Gastrocnemius medialis (tissue), 4 donors: ENCODE measurements around the gene GALNT17. TPM values are rescaled to one million over a fixed set of nuclear protein-coding genes. Genes with fewer than 3 reads are reported as not detected.

Experiments used
- ATAC-seq, 2 donors: fragments of 150-250 bp; one replicate each; pipeline ENCODE4 v1.9.1; 2016
- DNase-seq, 2 donors: peaks; one replicate each; pipeline ENCODE4 v3.0.0-alpha.2; 2019
- H3K27ac ChIP-seq, 4 donors: fragments of 200-600 bp; sonication (generic); 1 replicate in 1 of 4; 2 replicates in 3 of 4; pipeline ENCODE4 v1.5.1; 2016 to 2018; ENCODE audit warnings: mild to moderate bottlenecking in 2 of 4, moderate library complexity in 1 of 4
- H3K27me3 ChIP-seq, 3 donors: fragments of 200-600 bp; sonication (generic) in 2 of 3; 1 replicate in 1 of 3; 2 replicates in 2 of 3; pipeline versions ENCODE4 v1.5.1 to v1.6.0; 2016 to 2019; ENCODE audit warnings: mild to moderate bottlenecking in 1 of 3, moderate library complexity in 1 of 3
- H3K36me3 ChIP-seq, 2 donors: fragments of 200-600 bp; sonication (generic) in 1 of 2; one replicate each; pipeline ENCODE4 v1.5.1; 2017 to 2018
- H3K4me1 ChIP-seq, 2 donors: fragments of 200-600 bp; sonication (generic) in 1 of 2; one replicate each; pipeline ENCODE4 v1.5.1; 2016 to 2017; ENCODE audit warnings: mild to moderate bottlenecking in 2 of 2
- H3K4me3 ChIP-seq, 4 donors: fragments of 200-600 bp; sonication (generic) in 3 of 4; 1 replicate in 1 of 4; 2 replicates in 3 of 4; pipeline ENCODE4 v1.5.1; 2016 to 2019; ENCODE audit warnings: mild to moderate bottlenecking in 2 of 4
- H3K9me3 ChIP-seq, 3 donors: fragments of 200-600 bp; sonication (generic) in 2 of 3; 1 replicate in 1 of 3; 2 replicates in 2 of 3; pipeline ENCODE4 v1.5.1; 2016 to 2019
- POLR2A ChIP-seq, 2 donors: fragments of 450-650 bp; IDR thresholded peaks; one replicate each; pipeline ENCODE4 v1.6.1; 2017; ENCODE audit warnings: antibody characterized with exemption in 2 of 2, mild to moderate bottlenecking in 2 of 2, moderate library complexity in 2 of 2
- in situ Hi-C, 4 donors: fragments of 200-750 bp; cut with MboI; loops; one replicate each; pipeline versions ENCODE4 v1.15.0 to v1.8.0; 2017; ENCODE audit warnings: low sequenced_read_pairs in 4 of 4
- intact Hi-C: fragments of 100-400 bp; cut with DNase I; formaldehyde crosslinking; loops from one replicate; pipeline ENCODE4 v1.15.1; 2023; ENCODE audit warnings: low total_unique reads
- total RNA-seq, 4 donors: library from RNA; depleted of rRNA; stranded (reverse); fragments of >200 nt; gene quantifications; one replicate each; pipeline versions ENCODE4 v1.1.0 to v1.2.3, GENCODE V29; 2016
- TF ChIP-seq, protein P1 (sequence below), 5 experiments: fragments of 450-650 bp in 3 of 5; fragments of 200-600 bp in 2 of 5; sonication (generic) in 2 of 5; IDR thresholded peaks in 4 of 5; conservative IDR thresholded peaks in 1 of 5; 1 replicate in 4 of 5; 2 replicates in 1 of 5; pipeline ENCODE4 v1.5.1; 2016 to 2019; ENCODE audit warnings: antibody characterized with exemption in 5 of 5, mild to moderate bottlenecking in 3 of 5, moderate library complexity in 3 of 5

Gene GALNT17
- total RNA-seq, 4 donors from 2014 or later: 1.9 to 13.0 (median 12.3) TPM

DNA sequence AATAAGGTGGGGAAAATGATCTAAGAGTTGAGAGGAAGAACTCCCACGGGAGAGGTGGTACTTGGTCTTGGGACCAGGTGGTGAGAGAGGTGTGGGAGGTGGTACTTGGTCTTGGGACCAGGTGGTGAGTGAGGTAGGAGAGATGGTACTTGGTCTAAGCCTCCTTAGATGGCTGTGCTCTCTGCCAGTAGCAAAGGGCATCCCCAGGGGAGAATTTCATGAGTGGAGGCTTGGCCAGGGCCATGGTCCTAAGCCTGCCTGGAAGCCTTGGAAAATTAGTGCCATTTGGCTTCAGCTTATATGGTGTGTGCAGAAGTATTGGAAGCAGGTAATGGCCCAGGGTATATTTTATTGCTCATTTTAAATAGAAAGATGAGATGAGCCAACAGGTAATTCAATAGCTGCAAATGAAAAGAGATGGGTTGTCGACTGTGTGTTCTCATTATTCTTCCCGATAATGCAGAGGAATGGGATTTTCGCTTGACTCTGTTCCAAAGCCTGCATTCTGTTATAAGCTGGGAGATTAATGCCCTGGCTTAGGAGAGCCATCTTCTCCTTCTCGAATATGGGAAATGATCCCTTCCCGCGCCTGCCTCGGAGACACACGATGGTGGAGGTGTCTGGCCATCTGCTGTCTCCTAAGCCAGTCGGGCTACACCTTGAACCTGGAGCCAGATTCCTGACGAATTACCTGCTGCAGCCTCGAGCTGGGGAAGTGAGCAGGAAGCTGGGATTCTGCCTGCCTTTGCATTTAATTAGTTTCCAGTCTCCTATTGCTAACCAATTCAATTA lies 287.8 kb downstream of the GALNT17 start:
- intact Hi-C loops: loop anchor here (1.0 kb wide), 1 partner anchor 33 kb away; no protein-coding TSS in a partner anchor
- Histone ChIP-seq H3K36me3 (no peaks in the 10 kb centered on the region), H3K27ac (no peak overlapping the region), H3K4me1 (no peaks in the 10 kb centered on the region), H3K9me3 (no peaks in the 10 kb centered on the region), H3K27me3 (no peaks in the 10 kb centered on the region), H3K4me3 (no peak overlapping the region)
- no peak for TF ChIP-seq POLR2A (IDR thresholded peaks at IDR 0.05)
- TF ChIP-seq, protein P1, sequence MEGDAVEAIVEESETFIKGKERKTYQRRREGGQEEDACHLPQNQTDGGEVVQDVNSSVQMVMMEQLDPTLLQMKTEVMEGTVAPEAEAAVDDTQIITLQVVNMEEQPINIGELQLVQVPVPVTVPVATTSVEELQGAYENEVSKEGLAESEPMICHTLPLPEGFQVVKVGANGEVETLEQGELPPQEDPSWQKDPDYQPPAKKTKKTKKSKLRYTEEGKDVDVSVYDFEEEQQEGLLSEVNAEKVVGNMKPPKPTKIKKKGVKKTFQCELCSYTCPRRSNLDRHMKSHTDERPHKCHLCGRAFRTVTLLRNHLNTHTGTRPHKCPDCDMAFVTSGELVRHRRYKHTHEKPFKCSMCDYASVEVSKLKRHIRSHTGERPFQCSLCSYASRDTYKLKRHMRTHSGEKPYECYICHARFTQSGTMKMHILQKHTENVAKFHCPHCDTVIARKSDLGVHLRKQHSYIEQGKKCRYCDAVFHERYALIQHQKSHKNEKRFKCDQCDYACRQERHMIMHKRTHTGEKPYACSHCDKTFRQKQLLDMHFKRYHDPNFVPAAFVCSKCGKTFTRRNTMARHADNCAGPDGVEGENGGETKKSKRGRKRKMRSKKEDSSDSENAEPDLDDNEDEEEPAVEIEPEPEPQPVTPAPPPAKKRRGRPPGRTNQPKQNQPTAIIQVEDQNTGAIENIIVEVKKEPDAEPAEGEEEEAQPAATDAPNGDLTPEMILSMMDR (IDR thresholded peaks at IDR 0.05 in 4 of 5, conservative IDR thresholded peaks at IDR 0.05 in 1 of 5): no peak
- ATAC-seq: no peak
- in situ Hi-C loops: no loop called here
- no peak for DNase-seq

DNA sequence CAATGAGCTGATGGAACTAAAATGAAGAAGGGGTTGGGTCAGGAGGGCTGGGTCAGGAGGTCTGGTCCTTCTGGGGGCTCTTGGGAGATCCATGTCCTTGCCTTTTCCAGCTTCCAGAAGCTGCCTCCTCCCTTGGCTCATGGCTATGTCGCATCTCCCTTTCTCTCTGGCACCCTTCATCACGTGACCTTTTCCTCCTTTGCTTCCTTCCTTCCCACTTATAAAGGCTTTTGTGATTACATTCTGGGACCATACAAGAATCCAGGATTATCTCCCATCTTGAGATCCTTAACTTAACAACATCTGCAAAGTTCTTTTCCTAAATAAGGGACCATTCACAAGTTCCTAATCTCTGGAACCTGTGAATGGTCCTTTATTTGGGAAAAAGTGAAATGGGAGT lies 290.2 kb downstream of the GALNT17 start:
- intact Hi-C loops: no loop called here

DNA sequence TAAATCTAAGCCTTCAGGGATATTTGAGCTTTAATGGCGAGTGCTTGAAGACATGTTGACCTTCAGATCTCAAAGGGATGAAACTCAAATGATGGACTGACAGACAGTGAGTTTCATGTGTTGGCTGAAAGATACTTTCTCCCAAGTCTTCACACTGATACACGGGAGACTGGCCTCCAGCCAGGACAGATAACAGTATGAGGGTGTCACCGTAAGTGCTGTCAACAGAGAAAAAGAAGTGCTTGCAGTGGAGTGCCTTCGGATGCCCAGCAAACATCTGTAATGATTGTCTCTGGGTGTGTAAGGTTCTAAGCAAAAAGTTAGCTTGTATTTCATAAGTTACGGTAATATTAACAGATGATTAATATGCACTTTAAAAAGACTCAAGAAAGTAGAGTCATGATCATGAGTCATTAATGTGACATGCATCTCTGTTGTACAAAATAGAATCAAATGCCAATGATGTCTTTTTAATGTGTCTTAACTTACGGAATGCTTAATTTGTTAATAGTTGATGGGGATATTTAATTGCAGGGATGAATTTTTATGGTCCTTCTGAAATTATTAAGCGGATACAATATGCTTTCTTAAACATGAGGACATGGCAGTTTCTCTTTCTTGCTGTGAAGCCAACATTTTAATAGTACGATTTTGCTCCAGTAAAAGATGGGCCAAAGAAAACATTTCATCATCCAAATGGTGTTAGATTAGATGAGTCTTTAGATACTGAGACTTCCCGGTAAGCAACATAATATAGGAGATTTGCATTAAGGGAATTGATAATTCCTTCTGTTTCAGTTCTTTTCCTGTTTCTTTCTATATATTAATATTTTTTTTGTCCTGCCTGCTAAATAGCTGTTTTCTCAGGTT lies 292.5 kb downstream of the GALNT17 start:
- no peaks in the 10 kb centered on the region for H3K36me3 ChIP-seq
- H3K4me1 ChIP-seq: no peaks in the 10 kb centered on the region
- DNase-seq: no peak
- no peak overlapping the region for H3K4me3 ChIP-seq
- no peak for ATAC-seq
- intact Hi-C loops: no loop called here
- H3K9me3 ChIP-seq: no peaks in the 10 kb centered on the region
- TF ChIP-seq, protein P1 (IDR thresholded peaks at IDR 0.05 in 4 of 5, conservative IDR thresholded peaks at IDR 0.05 in 1 of 5): no peak
- no peak for TF ChIP-seq POLR2A (IDR thresholded peaks at IDR 0.05)
- H3K27me3 ChIP-seq: no peaks in the 10 kb centered on the region
- in situ Hi-C loops: no loop called here
- no peak overlapping the region for H3K27ac ChIP-seq

More for the DNA sequence above, 290.2 kb downstream of the GALNT17 start:
- Histone ChIP-seq H3K4me3 (no peak overlapping the region), H3K4me1 (no peaks in the 10 kb centered on the region), H3K27me3 (no peaks in the 10 kb centered on the region), H3K27ac (no peak overlapping the region), H3K36me3 (no peaks in the 10 kb centered on the region), H3K9me3 (no peaks in the 10 kb centered on the region)
- no peak for ATAC-seq
- DNase-seq: no peak
- in situ Hi-C loops: no loop called here
- TF ChIP-seq, protein P1 (IDR thresholded peaks at IDR 0.05 in 4 of 5, conservative IDR thresholded peaks at IDR 0.05 in 1 of 5): no peak
- TF ChIP-seq POLR2A (IDR thresholded peaks at IDR 0.05): no peak

DNA sequence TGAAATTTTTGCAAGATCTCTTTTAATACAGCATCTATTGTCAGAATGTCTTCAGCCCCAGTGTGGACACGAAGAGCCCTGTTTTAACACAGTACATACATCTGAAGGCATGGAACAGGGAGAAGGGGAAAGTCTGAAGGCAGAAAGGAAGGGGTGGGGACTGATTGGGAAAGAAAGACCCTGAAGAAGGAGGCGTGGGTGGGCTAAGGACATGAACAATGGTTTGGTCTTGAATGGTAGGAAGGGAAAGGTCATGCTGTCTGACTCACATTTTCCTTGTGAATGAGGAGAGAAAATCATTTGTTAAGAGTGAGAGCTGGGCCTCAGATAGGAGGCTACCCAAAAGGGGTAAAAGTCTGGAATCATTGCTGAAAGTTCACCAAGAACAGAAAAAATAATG lies 297.1 kb downstream of the GALNT17 start:
- TF ChIP-seq POLR2A (IDR thresholded peaks at IDR 0.05): no peak
- TF ChIP-seq, protein P1 (IDR thresholded peaks at IDR 0.05 in 4 of 5, conservative IDR thresholded peaks at IDR 0.05 in 1 of 5): no peak
- Histone ChIP-seq H3K4me3 (no peak overlapping the region), H3K36me3 (no peaks in the 10 kb centered on the region), H3K27me3 (no peaks in the 10 kb centered on the region), H3K27ac (no peak overlapping the region), H3K9me3 (no peaks in the 10 kb centered on the region), H3K4me1 (no peaks in the 10 kb centered on the region)
- intact Hi-C loops: no loop called here
- no peak for ATAC-seq
- DNase-seq: no peak
- in situ Hi-C loops: no loop called here
